Peyer's patch (tissue), 4 donors: ENCODE measurements around the gene RNU5D-1. TPM values are rescaled to one million over a fixed set of nuclear protein-coding genes. Genes with fewer than 3 reads are reported as not detected.

Experiments
- DNase-seq, 3 donors: peaks; one replicate each; pipeline ENCODE4 v3.0.0-alpha.2; 2017 to 2019
- H3K27ac ChIP-seq, 4 donors: fragments of 200-600 bp; sonication (generic); one replicate each; pipeline ENCODE4 v1.5.1; 2016 to 2019
- H3K27me3 ChIP-seq, 2 donors: fragments of 200-600 bp; sonication (generic); one replicate each; pipeline ENCODE4 v1.5.1; 2019
- H3K36me3 ChIP-seq, 3 donors: fragments of 200-600 bp; sonication (generic); one replicate each; pipeline ENCODE4 v1.5.1; 2016 to 2019
- H3K4me1 ChIP-seq, 4 donors: fragments of 200-600 bp; sonication (generic); one replicate each; pipeline ENCODE4 v1.5.1; 2016 to 2019
- H3K4me3 ChIP-seq, 4 donors: fragments of 200-600 bp; sonication (generic); 1 replicate in 3 of 4; 2 replicates in 1 of 4; pipeline ENCODE4 v1.5.1; 2016 to 2019; ENCODE audit warnings: mild to moderate bottlenecking in 1 of 4
- H3K9me3 ChIP-seq, 4 donors: fragments of 200-600 bp; sonication (generic); one replicate each; pipeline ENCODE4 v1.5.1; 2016 to 2019; ENCODE audit warnings: mild to moderate bottlenecking in 1 of 4
- POLR2A ChIP-seq, 2 donors: fragments of 450-650 bp; IDR thresholded peaks; one replicate each; pipeline ENCODE4 v1.5.1; 2017; ENCODE audit warnings: antibody characterized with exemption in 2 of 2, mild to moderate bottlenecking in 2 of 2, moderate library complexity in 2 of 2
- total RNA-seq, 4 donors: library from RNA; depleted of rRNA; stranded (reverse); fragments of >200 nt; gene quantifications; one replicate each; pipeline ENCODE4 v1.1.0, GENCODE V29; 2016
- TF ChIP-seq, protein P1 (sequence below), 6 experiments: fragments of 450-650 bp in 4 of 6; fragments of 200-600 bp in 2 of 6; sonication (generic) in 1 of 6; IDR thresholded peaks; one replicate each; pipeline ENCODE4 v1.5.1; 2017 to 2019; ENCODE audit warnings: antibody characterized with exemption in 6 of 6, mild to moderate bottlenecking in 3 of 6, moderate library complexity in 1 of 6

Gene RNU5D-1
- total RNA-seq, 4 donors from 2014 or later: not detected

DNA sequence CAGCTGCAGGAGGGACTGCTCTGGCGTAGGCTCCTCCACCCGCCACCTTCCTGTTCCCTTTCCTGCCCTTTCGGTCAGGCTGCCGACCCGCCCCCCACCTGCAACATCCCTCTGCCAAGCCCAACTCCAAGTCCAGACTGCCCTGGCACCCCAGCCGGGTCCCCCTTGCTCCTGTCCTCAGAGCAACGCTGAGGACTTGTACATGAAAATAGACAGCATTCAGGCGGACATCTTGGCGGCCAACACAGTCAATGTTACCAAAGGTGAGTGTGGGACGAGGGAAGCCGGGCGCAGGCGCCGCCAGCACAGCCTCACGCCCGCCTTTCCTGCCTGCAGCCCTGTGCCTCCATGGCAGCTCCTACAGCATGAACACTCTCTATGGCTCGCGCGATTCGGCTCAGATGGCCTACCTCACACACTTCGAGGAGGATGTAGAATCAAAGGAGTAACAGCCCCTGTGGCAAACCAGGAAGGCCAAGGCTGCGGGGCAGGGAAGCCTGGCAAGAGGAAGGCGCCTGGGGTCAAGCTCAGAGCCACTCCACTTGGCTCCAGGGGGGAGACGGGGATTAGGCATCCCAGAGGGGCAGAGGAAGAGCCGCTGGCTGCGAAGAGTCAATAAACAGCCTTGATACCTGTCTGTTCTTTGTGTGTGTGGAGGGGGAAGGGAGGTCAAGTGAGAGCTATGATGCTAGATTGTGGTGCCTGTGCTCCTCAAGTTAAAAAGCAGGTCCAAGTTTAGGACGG is 5.8 kb downstream of the RNU5D-1 start:
- Histone ChIP-seq H3K27me3 (no peaks in the 10 kb centered on the region), H3K4me3 (no peak overlapping the region), H3K4me1 (peaks cover 0 to 12% (median 6%) of the 10 kb centered on the region in 4 donors), H3K27ac (no peak overlapping the region), H3K9me3 (no peaks in the 10 kb centered on the region), H3K36me3 (no peaks in the 10 kb centered on the region)
- TF ChIP-seq POLR2A (IDR thresholded peaks at IDR 0.05): no peak
- TF ChIP-seq, protein P1, sequence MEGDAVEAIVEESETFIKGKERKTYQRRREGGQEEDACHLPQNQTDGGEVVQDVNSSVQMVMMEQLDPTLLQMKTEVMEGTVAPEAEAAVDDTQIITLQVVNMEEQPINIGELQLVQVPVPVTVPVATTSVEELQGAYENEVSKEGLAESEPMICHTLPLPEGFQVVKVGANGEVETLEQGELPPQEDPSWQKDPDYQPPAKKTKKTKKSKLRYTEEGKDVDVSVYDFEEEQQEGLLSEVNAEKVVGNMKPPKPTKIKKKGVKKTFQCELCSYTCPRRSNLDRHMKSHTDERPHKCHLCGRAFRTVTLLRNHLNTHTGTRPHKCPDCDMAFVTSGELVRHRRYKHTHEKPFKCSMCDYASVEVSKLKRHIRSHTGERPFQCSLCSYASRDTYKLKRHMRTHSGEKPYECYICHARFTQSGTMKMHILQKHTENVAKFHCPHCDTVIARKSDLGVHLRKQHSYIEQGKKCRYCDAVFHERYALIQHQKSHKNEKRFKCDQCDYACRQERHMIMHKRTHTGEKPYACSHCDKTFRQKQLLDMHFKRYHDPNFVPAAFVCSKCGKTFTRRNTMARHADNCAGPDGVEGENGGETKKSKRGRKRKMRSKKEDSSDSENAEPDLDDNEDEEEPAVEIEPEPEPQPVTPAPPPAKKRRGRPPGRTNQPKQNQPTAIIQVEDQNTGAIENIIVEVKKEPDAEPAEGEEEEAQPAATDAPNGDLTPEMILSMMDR (IDR thresholded peaks at IDR 0.05): no peak
- DNase-seq: no peak

DNA sequence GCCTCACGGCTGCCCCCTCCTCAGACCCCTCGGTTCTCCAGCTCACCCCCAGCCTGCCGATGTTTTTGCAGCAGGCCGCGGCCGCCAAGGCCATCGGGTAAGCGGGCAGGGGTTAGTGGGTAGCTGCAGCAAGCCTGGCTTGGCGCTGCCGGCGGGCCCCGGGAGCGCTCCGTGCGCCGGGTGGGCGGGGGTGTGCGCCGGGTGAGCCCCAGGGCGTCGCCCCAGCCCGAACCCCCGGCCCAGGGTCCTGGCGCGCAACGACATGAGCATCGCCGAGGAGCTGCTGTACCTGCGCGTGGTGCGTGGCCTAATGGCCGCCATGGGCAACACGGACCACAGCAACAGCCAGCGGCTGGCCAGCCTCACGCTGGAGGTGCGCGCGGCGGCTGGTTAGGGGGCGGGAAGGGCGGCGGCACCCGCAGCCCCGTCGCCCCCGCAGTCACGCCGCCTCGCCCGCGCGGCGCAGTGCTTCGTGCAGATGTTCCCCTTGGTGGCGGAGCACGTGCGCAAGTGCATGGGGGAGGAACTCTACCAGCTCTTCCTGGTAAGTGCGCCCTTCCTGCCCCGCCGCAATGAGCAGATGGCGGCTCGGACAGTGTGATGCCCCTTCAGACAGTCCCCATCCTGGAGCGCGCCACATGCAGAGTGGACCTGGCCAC is 6.5 kb downstream of the RNU5D-1 start:
- H3K27ac ChIP-seq: peak overlapping the region in 1 of 4 donors; percentile 71
- H3K27me3 ChIP-seq: no peaks in the 10 kb centered on the region
- no peaks in the 10 kb centered on the region for H3K36me3 ChIP-seq
- TF ChIP-seq, protein P1 (IDR thresholded peaks at IDR 0.05): no peak
- TF ChIP-seq POLR2A (IDR thresholded peaks at IDR 0.05): no peak
- H3K9me3 ChIP-seq: no peaks in the 10 kb centered on the region
- H3K4me1 ChIP-seq: peaks cover 0 to 12% (median 6%) of the 10 kb centered on the region in 4 donors
- DNase-seq: no peak
- H3K4me3 ChIP-seq: no peak overlapping the region

DNA sequence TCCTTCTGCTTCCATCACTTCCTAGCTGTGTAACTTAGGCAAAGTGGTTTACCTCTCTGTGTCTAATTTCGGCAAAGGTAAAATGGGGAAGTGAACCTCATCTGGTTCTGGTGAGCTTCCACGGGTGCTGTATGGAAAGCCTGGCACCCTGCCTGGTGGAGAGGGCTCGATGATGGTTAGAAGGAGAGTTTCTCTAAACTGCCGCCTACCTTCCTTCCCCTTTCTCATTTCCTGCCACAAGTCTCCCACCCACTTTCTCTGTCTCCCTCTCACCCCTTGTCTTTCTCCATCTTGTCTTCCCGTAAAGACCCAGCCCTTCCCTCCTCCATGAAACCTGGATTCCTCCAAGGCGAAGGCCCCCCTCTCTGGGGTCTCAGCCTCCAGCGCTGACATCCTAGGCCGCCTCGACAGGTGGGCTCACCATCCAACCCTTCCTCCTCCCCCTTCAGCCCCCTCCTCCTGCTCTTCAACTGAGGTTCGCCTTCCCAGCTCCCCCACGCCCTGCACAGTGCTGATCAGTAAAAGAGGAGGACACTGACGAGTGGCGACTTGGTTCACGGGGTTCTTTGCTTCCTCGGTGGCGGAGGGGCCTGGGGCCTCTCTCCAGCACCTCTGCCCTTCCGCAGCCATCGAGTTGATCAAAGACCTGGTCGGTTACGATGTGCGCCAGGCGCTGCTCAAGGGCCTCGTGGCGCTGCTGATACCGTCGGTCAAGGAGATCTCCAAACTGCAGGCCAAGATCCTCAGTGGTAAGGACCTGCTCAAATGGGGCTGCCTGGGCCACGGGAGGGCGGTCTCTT is 7.3 kb downstream of the RNU5D-1 start:
- Histone ChIP-seq H3K27ac (peak overlapping the region in 2 of 4 donors; percentile 35 to 71), H3K4me1 (peaks cover 0 to 12% (median 6%) of the 10 kb centered on the region in 4 donors), H3K27me3 (no peaks in the 10 kb centered on the region), H3K9me3 (no peaks in the 10 kb centered on the region), H3K4me3 (no peak overlapping the region), H3K36me3 (no peaks in the 10 kb centered on the region)
- peak in 2 of 3 donors; percentile 79 to 84 for DNase-seq
- no peak for TF ChIP-seq POLR2A (IDR thresholded peaks at IDR 0.05)
- TF ChIP-seq, protein P1 (IDR thresholded peaks at IDR 0.05): no peak

DNA sequence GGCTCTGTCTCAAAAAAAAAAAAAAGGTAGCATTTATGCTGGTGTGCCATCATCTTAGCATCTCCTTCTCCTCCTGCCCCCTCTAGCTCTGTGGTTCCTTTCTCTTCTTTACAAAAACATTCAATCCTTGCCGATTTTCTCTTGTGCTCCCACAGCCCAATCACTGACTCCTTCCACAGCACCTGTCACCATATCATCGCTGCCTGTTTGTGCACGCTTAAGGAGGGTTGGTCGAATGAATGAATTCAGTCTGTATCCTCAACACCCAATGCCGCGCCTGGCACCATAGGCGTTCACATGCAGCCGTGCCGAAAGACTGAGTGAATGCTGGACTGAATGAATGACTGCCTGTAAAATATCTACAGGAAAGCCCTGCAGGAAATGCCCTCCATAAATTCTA is 7.9 kb downstream of the RNU5D-1 start:
- TF ChIP-seq POLR2A (IDR thresholded peaks at IDR 0.05): no peak
- TF ChIP-seq, protein P1 (IDR thresholded peaks at IDR 0.05): no peak
- Histone ChIP-seq H3K36me3 (no peaks in the 10 kb centered on the region), H3K4me1 (peaks cover 0 to 12% (median 6%) of the 10 kb centered on the region in 4 donors), H3K27me3 (no peaks in the 10 kb centered on the region), H3K4me3 (no peak overlapping the region), H3K27ac (peak overlapping the region in 2 of 4 donors; percentile 35 to 71), H3K9me3 (no peaks in the 10 kb centered on the region)
- no peak for DNase-seq

DNA sequence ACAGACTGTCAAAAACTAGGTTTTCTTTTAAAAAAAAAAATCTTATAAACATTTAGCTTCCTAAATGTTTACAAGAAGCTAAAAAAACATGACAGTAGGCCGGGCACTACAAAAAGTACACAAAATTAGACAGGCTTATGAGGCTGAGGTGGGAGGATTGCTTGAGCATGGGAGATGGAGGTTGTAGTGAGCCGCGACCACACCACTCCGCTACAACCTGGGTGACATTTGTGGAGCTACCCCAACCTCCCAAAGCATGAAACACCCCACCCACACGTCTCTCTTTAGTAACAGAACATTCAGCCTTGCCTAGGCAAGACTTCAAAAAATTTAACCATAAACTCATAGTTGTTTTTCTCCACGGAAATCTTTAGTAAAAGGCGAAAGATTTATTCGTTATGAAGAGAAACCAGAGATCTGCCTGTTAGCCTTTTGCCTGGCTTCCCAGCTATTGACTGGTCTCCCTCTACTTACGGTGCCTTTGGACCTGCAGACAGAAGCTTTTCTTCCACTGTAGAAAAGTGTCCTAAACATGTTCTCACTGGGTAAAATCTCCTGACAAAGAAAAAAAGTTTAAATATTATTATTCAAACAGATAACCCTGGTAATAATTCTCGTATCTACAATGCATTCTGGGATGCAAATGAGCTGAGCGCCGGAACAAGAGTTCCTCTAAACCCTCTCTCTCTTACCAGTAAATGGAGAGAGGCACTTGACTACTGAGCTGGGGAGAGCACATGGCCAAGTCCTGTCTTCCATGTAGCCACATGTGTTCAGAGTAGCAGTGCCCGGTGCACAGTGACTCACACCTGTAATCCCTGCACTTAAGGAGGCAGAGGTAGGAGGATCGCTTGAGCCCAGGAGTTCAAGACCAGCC is 9.2 kb downstream of the RNU5D-1 start:
- Histone ChIP-seq H3K4me3 (no peak overlapping the region), H3K36me3 (no peaks in the 10 kb centered on the region), H3K4me1 (peaks cover 0 to 12% (median 6%) of the 10 kb centered on the region in 4 donors), H3K9me3 (no peaks in the 10 kb centered on the region), H3K27ac (peak overlapping the region; percentile 46 to 78 (median 70)), H3K27me3 (no peaks in the 10 kb centered on the region)
- peak; percentile 62 to 99 for TF ChIP-seq POLR2A (IDR thresholded peaks at IDR 0.05)
- TF ChIP-seq, protein P1 (IDR thresholded peaks at IDR 0.05): no peak
- DNase-seq: peak in 2 of 3 donors; percentile 77 to 85
